ENCODE measurements around the gene LARP1. TPM values are rescaled to one million over a fixed set of nuclear protein-coding genes. Genes with fewer than 3 reads are reported as not detected.

The LARP1 gene
- total RNA-seq, 2 donors from 2014 or later: 83.9 to 163 TPM

DNA sequence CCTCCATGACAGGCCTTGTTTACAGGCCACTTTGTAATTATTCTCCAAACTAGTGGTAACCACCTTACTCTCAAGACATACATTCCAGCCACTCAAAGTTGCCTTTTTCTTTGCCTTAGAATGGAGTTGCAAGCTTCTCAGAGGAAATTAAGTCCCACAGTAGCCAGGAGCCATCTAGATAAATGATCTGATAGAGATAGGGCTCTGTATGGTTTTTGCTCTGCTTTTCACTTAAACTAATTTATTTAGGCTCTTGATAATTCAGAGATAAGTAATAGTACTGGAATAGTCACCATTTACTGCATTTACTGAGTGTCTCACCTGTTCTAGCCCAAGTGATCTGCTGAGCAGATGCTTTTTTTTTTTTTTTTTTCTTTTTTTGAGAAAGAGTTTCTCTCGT lies 7.5 kb downstream of the LARP1 start:
- 72% methylated on average over 1 of the region's 1 CpG for WGBS
- DNase-seq (ENCODE audit: low spot score): no peak

GRCh38 chr5:154764967-154765366 lies 9.8 kb downstream of the LARP1 start:
- no peaks in the 10 kb centered on the region for H3K36me3 ChIP-seq
- no peak for TF ChIP-seq CTCF (IDR thresholded peaks at IDR 0.05)
- no peak for TF ChIP-seq POLR2AphosphoS5 (IDR thresholded peaks at IDR 0.05)
- TF ChIP-seq POLR2A (IDR thresholded peaks at IDR 0.05): no peak
- no peaks in the 10 kb centered on the region for H3K27me3 ChIP-seq (replicated peaks; ENCODE audit: insufficient read depth)
- no peak overlapping the region for H3K4me3 ChIP-seq
- WGBS: 88% methylated on average over 3 of the region's 3 CpGs
- H3K9me3 ChIP-seq: no peaks in the 10 kb centered on the region
- peaks cover 6% of the 10 kb centered on the region for H3K4me1 ChIP-seq (replicated peaks)
- no peak for DNase-seq (ENCODE audit: low spot score)
- H3K27ac ChIP-seq: no peak overlapping the region
- intact Hi-C loops (cut with DNase I): no loop called here

More for the DNA sequence above, 7.5 kb downstream of the LARP1 start:
- no peak overlapping the region for H3K27ac ChIP-seq
- no peaks in the 10 kb centered on the region for H3K27me3 ChIP-seq (replicated peaks; ENCODE audit: insufficient read depth)
- H3K36me3 ChIP-seq: no peaks in the 10 kb centered on the region
- peaks cover 12% of the 10 kb centered on the region for H3K4me1 ChIP-seq (replicated peaks)
- intact Hi-C loops (cut with DNase I): no loop called here
- TF ChIP-seq CTCF (IDR thresholded peaks at IDR 0.05): no peak
- TF ChIP-seq POLR2AphosphoS5 (IDR thresholded peaks at IDR 0.05): no peak
- TF ChIP-seq POLR2A (IDR thresholded peaks at IDR 0.05): no peak
- no peaks in the 10 kb centered on the region for H3K9me3 ChIP-seq
- H3K4me3 ChIP-seq: no peak overlapping the region

- WGBS: 90% methylated on average over 10 of the region's 10 CpGs
- no peak for TF ChIP-seq POLR2A (IDR thresholded peaks at IDR 0.05)
- no peak for TF ChIP-seq POLR2AphosphoS5 (IDR thresholded peaks at IDR 0.05)
- TF ChIP-seq CTCF (IDR thresholded peaks at IDR 0.05): no peak
- no peak for DNase-seq (ENCODE audit: low spot score)
- Histone ChIP-seq H3K27ac (no peak overlapping the region), H3K4me1 (replicated peaks) (peaks cover 6% of the 10 kb centered on the region), H3K36me3 (no peaks in the 10 kb centered on the region), H3K27me3 (replicated peaks; ENCODE audit: insufficient read depth) (no peaks in the 10 kb centered on the region), H3K9me3 (no peaks in the 10 kb centered on the region), H3K4me3 (no peak overlapping the region)
- intact Hi-C loops (cut with DNase I): no loop called here
These were observed 10.3 kb downstream of the LARP1 start for GRCh38 chr5:154765396-154765925.

DNA sequence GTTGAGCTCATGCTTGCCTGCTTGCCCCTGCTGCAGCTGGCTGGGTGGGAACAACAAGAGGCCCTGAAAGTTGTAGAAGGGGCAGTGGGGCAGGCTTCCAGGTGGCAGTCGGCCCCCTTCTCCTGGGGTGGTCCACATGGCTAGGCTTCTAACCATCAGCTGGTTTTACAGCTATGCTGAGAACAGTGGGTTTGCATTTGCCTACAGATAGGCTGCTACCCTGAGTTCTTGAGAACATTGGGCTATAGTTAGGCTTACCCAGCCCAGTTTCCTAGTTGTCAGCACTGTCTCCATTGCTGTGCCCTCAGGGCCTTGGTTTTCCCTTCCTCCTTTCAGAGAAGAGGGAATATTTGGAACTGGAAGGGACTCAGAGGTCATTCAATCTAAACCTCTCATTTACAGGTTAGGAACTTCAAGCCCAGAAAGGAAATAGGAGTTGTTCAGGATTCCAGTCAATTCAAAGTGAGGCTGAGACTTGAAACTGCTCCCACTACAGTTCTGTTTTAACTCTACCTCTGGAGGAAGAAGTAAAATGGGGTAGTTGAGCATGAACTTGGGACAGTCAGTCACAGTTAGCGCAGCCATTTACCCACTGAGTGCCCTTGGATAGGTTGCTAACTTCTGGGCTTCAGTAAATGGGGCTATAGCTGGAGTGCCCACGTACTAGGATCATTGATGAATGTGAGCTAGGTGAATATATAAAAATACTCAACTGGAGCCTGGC lies 11.5 kb downstream of the LARP1 start:
- Histone ChIP-seq H3K9me3 (no peaks in the 10 kb centered on the region), H3K4me3 (no peak overlapping the region), H3K4me1 (replicated peaks) (peaks cover 6% of the 10 kb centered on the region), H3K36me3 (no peaks in the 10 kb centered on the region), H3K27ac (no peak overlapping the region), H3K27me3 (replicated peaks; ENCODE audit: insufficient read depth) (no peaks in the 10 kb centered on the region)
- 80% methylated on average over 3 of the region's 3 CpGs for WGBS
- intact Hi-C loops (cut with DNase I): no loop called here
- no peak for TF ChIP-seq POLR2A (IDR thresholded peaks at IDR 0.05)
- TF ChIP-seq POLR2AphosphoS5 (IDR thresholded peaks at IDR 0.05): no peak
- no peak for TF ChIP-seq CTCF (IDR thresholded peaks at IDR 0.05)
- DNase-seq (ENCODE audit: low spot score): no peak

DNA sequence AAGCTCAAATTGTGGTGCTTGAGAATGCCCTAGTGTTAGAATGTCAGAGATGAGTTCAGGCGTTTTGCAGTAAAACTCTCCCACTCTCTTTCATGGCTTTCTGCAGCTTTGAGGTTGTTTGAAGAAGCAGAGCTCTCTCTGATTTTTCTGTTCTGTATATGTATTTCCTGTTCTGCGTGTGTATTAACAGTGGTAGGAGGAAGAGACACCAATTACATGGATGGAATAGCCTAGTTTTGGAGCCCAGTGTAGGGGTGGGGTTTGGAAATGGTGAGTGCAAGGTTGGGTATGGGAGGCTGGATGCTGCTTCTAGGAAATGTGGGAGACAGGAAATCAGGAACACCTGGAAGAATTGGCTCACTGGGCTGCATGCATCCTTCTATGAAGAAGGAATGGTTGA lies 12.4 kb downstream of the LARP1 start:
- no peak for TF ChIP-seq POLR2A (IDR thresholded peaks at IDR 0.05)
- H3K36me3 ChIP-seq: no peaks in the 10 kb centered on the region
- no peaks in the 10 kb centered on the region for H3K27me3 ChIP-seq (replicated peaks; ENCODE audit: insufficient read depth)
- H3K9me3 ChIP-seq: no peaks in the 10 kb centered on the region
- H3K27ac ChIP-seq: no peak overlapping the region
- intact Hi-C loops (cut with DNase I): no loop called here
- peaks cover 6% of the 10 kb centered on the region for H3K4me1 ChIP-seq (replicated peaks)
- DNase-seq (ENCODE audit: low spot score): no peak
- WGBS: 40% methylated on average over 2 of the region's 2 CpGs
- no peak overlapping the region for H3K4me3 ChIP-seq

Data from prostate gland (tissue), 2 donors.